HG03045 (cell line): Measurements from ENCODE around the gene ICA1.

Source experiments
- ATAC-seq: cut with Tn5 transposase; IDR thresholded peaks from one replicate; pipeline ENCODE4 v1.9.1; 2021; ENCODE audit warnings: mild to moderate bottlenecking, moderate library complexity; ENCODE audit not compliant: unreplicated experiment

The ICA1 gene

GRCh38 chr7:8165150-8165549 is 96.8 kb downstream of the ICA1 start:
- no peak for ATAC-seq

GRCh38 chr7:8162181-8162580 is 99.8 kb downstream of the ICA1 start:
- ATAC-seq = no peak

DNA sequence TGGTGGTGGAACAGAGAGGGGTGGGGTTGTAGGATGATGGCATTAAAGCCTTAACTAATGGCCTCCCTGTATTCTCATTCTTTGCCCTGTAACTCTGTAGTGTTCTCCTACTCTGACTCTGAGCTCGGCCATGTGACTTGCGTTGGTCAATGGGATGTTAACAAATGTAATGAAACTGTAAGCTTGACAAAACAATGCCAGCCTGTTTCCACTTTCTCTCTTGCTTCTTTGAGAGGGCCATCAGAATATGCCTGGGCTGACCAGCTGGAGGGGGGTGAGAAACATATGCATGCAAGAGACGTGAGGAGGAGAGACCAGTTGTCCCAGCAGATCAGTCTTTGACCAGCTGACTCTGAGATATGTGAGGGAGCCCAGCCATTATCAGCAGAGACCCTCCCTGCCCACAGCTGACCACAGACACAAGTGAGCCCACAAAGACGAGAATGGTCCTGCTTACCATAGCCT is 100.6 kb downstream of the ICA1 start:
- ATAC-seq = no peak

GRCh38 chr7:8160779-8161345 is 101.1 kb downstream of the ICA1 start:
- no peak for ATAC-seq

GRCh38 chr7:8160250-8160649 is 101.7 kb downstream of the ICA1 start:
- ATAC-seq = no peak

DNA sequence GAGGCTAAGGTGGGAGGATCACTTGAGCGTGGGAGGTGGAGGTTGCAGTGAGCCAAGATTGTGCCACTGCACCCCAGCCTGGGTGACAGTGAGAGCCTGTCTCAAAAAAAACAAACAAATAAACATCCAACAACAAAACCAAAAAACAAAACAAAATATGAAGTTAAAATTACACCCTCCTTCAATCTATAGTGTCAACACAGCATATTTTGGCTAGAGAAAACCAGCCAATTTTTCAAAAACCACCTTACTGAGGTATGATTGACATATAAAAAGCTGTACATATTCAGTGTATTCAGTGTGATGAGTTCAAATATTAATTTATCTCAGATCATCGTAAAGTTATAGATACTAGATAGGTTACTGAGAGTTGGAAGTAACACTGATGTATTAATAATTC is 102.4 kb downstream of the ICA1 start:
- ATAC-seq = no peak

DNA sequence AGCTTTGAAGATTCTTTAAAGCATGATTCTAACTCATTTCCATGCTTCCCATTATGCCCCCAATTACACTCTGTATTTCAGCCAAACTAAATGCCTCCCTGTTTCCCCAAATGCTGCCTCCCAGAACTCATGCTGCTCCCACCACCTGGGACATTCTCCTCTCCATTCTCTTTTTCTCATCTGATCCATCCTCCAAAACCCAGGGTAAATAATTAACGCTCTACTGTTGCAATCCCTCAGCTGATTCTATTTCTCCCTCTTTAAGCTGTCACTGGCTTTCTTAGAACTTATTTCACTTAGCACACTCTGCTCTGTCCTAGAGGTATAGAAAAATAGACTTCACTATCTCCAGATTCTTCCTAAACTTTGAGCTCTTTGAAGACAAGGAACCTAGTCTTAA is 104.7 kb downstream of the ICA1 start:
- ATAC-seq = no peak

- no peak for ATAC-seq
Measured at GRCh38 chr7:8155836-8156235, 106.1 kb downstream of the ICA1 start.

DNA sequence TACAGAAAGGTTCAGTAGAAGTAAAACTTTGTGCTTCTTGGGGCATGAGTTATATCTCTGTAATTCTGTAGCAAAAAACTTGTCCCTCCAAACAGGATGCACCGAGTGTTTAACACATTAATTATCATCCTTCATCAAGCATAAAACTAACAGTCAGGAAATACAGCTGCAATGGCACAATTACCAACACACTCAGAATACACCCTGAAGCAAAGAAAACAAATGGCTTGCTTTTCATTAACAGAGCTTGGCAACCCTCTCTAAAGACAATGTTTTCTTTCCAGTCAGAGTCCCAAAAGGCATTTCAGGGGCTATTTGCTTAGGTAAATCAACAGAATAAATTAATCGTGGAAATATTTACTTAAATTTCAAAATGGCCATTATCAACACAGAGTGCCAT is 107.7 kb downstream of the ICA1 start:
- ATAC-seq = no peak

DNA sequence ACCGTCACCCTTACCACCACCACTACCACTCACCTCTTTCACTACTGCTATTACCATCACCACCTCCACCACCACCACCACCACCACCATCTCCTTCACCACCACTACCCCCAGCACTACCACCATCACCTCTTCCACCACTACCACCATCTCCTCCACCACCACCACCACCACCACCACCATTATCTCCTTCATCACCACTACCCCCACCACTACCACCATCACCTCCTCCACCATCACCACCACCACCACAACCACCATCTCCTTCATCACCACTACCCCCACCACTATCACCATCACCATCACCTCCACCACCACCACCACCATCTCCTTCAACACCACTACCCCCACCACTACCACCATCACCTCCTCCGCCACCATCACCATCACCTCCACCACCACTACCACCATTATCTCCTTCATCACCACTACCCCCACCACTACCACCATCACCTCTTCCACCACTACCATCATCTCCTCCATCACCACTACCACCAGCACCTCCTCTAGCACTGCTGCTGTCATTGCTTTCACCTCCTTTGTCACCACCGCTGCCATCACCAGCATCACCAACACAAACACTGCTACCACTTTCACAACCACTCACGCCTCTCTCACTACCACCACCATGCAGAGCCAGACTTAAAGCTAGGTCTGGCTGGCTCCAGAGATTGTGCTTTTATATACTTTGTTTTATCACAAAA is 109.3 kb downstream of the ICA1 start:
- ATAC-seq = no peak

DNA sequence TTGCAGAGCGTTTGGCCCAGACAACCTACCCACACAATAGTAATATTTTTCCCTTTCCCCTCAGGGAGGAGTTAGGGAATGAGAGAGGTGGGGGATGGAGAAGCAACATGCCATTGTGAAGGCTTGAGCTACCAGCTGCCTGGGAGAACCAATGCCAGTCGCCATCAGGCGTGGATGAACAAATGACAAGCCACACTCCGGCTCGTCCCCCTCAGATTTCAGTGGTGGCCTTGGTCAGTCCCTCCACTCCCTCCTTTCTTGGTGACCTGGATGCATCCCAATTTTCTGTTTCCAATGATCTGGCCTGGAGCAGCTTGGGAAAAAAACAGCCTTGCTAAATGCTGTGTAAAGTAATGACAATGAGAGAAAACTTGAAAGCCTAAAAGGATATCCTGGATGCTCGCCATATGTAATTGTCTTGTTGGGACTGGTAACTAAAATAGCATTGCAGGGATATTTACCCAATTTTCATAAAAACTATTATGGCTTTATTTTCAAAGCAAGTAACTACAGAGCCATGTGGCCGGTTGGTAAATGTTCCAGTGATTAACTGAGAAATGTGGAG is 110.7 kb downstream of the ICA1 start:
- no peak for ATAC-seq

- no peak for ATAC-seq
Measured at GRCh38 chr7:8149222-8149621, 112.7 kb downstream of the ICA1 start.

- no peak for ATAC-seq
Measured at GRCh38 chr7:8147760-8148463, 114.1 kb downstream of the ICA1 start.

DNA sequence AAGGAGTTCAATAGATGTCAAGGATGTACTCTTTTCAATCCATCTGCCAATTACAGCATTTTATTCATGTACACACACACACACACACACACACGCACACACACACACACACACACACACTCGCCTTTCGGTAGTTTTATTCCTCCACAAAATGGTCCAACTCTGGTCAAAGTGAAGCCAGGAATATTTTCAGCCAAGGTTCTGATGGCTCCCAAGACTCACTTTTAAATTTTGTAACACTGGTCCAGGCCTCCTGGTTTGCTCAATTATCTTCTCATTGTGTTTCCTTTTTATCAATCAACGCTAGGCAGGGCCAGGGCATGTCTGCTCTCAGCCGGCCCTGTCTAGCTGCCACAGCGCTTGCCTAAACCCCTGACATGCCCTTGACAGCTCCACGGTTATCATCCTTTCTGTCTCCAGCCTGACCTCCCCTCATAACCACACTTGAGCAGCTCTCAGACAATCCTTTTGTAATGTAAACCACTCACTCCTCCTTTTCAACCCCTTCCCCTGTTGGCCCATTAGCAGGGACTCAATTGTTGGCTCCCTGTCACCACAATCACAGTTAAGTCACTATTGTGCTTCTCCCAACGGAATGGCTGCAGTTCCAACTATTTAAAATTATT is 115.1 kb downstream of the ICA1 start:
- ATAC-seq = no peak

DNA sequence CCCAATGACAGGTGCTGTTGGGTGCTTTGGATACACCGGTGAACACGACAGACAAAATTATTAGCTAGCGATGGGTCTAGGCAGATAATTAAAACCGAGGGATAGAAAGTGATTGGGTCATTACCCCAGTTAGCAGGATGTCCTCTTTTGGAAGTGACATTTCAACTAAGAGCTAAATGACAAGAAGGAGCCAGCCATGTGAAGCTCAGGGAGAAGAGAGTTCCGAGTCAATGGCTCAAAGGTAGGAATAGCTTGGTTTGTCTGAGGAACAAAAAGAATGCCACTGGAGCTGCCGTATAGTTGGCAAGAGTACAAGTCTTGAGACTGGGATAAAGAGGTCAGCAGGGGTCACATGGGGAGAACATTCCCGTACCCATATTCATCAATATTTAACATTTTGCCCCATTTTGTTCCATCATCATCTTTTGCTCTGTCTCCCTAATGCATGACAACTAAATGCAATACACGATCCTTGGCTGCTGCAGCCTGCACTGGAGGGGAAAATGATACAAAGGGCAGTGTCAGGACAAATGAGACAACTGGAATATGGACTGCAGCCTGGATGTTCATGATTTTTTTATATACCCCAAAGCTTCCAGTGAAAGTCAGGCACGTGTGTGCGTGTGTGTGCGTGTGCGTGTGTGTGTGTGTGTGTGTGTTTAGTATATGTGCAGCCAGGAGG is 115.7 kb downstream of the ICA1 start:
- ATAC-seq = no peak

DNA sequence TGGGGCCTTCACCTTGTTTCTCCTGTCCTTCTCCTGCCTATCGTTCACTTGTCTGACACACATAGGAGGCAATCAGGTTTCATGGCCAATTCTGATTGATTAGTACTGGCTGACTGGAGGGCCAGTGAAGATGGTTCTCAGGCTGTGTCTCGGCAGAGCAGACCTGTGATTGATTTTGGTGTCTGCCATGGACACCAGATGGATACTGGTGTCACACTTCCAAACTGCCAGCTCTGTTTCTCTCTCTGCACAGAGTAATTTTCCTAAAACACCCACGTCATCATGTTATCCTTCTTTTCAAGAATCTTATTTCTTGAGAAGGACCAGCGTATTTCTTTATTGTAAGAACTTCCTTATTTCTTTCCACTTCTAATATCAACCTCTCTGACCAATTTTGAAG is 117.1 kb downstream of the ICA1 start:
- ATAC-seq = no peak

DNA sequence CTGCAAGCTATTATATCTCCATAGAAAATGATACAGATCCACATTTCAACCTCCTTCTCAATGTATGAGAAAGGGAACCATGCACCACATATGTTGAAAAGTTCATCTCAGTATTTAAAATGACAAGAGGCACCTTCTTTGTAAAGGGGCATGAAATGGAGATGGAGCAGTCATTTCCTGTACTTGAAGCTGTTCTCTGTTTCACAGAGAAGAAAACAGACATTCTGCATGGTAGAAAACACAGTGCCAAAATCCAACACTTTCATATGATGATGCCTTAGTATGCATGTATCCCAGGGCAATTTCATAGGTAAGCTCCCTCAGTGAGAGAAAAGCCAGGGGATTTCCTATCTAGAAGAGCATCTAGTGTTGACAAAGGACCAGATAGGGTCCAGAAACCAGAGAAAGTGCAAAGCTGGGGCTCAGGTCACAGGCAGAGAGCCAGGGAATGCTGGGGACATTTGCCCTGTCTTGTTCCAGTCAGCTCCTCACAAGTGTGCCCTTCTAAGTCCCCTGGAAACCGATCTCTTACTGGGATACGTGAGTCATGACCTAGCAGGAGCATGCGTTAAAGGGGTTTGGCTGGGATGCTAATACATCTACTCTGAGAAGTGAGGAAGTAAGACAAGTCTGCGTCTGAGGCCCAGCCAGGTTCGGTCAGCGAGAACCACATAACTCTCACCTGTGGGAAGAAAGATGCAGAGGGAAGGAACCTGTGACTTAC is 118.7 kb downstream of the ICA1 start:
- ATAC-seq = no peak

DNA sequence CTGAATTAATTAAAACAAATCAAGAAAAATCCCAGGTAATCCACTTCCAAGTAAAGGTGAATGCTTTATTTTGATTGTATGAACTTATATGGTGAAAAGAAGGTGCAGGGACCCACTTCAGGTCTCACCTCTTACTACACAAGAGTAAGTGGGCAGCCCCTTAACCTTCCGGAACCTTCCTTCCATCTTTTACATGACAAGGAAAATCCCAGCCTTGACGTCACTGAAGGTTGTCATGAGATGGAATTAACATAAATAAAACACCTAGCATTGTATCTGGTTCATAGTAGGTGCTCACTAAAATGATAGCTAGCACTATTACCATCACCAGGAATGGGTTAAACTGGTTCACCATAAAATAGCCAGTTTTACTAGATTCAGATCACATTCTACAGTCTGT is 119.5 kb downstream of the ICA1 start:
- no peak for ATAC-seq

- ATAC-seq = no peak
Measured at GRCh38 chr7:8141070-8141469, 120.9 kb downstream of the ICA1 start.

DNA sequence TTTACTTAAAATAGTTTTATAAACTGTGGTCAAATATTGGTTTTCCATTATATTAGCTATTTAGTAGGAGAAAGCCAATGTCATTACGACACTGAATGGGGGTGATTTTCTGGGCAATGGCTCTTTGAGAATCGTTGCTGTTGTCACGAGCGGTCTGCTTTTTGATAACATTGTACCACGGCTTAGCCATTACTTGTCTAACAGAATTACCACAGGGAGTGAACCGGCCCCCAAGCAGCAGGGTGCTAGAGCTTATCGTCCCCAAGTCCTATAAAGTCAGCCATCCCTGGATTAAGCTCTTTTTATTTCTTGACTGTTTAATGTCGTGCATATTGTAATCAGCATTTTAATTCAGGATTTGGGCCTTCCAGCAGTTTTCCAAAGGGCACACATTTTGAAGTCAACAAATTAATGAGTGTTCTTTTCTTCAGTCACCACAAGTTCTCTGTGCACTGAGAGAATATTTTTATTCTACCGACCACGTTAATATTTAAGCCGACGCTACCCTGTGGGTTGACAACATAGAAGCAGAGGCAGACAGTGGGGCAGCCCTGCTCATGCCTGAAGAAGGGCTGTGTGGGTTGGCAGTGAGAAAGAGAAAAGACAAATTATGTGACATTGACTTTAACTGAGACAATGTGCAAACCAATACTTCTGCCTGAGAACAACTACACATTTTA is 125.8 kb downstream of the ICA1 start:
- ATAC-seq = no peak
